HepG2 (cell line): Measurements from ENCODE around the gene DUSP22.

Source experiments
- CTCF ChIP-seq: sonication (generic); formaldehyde crosslinking; IDR thresholded peaks from 2 replicates; pipeline ENCODE4 v1.5.0; 2020; ENCODE audit warnings: mild to moderate bottlenecking, missing genetic modification reagents, moderate library complexity
- EZH2 ChIP-seq: conservative IDR thresholded peaks from 2 replicates; pipeline ENCODE4 v1.6.1; 2012; ENCODE audit warnings: mild to moderate bottlenecking, low read depth, low read length, moderate library complexity
- GABPA ChIP-seq, 2 experiments: IDR thresholded peaks; 2 replicates each; pipeline ENCODE4 v1.6.1; 2011 to 2016; ENCODE audit warnings: low read depth in 2 of 2, low read length in 1 of 2, missing biosample characterization in 1 of 2, missing genetic modification characterization in 1 of 2
- GATA4 ChIP-seq: sonication (generic); IDR thresholded peaks from 2 replicates; pipeline ENCODE4 v1.6.1; 2016; ENCODE audit warnings: antibody characterized with exemption, low read depth, borderline replicate concordance
- MAZ ChIP-seq, 2 experiments: sonication (generic) in 1 of 2; formaldehyde crosslinking in 1 of 2; IDR thresholded peaks; 2 replicates each; pipeline versions ENCODE4 v1.5.0 to v1.6.1; 2012 to 2020; ENCODE audit warnings: low read depth in 2 of 2, mild to moderate bottlenecking in 2 of 2, borderline replicate concordance in 1 of 2, improper control_type of control experiment in 1 of 2, low read length in 1 of 2, missing genetic modification reagents in 1 of 2, moderate library complexity in 1 of 2
- SKIL ChIP-seq: sonication (generic); formaldehyde crosslinking; IDR thresholded peaks from 2 replicates; pipeline ENCODE4 v1.8.0; 2022; ENCODE audit warnings: missing genetic modification reagents, mild to moderate bottlenecking, moderate library complexity, borderline replicate concordance
- ZNF430 ChIP-seq: sonication (generic); formaldehyde crosslinking; IDR thresholded peaks from 2 replicates; pipeline ENCODE4 v1.9.0; 2021; ENCODE audit warnings: mild to moderate bottlenecking, missing genetic modification reagents
- ZNF562 ChIP-seq: sonication (generic); formaldehyde crosslinking; IDR thresholded peaks from 2 replicates; pipeline ENCODE4 v1.8.0; 2022; ENCODE audit warnings: missing genetic modification reagents, borderline replicate concordance
- TF ChIP-seq, protein P1 (sequence below): IDR thresholded peaks from 2 replicates; pipeline ENCODE4 v1.6.1; 2016; ENCODE audit warnings: missing biosample characterization, missing genetic modification reagents, low read depth

GRCh38 chr6:255751-256083 lies 36.6 kb upstream of the DUSP22 start:
- TF ChIP-seq ZNF562 (CRISPR knock-in tag) (no peak), GABPA (IDR thresholded peaks at IDR 0.05; ENCODE audit: low read depth, low read length) (no peak), GABPA (CRISPR knock-in tag; IDR thresholded peaks at IDR 0.05; ENCODE audit: low read depth) (no peak), EZH2 (no peak), SKIL (CRISPR knock-in tag) (no peak), GATA4 (no peak), ZNF430 (no peak), MAZ (IDR thresholded peaks at IDR 0.05; ENCODE audit: borderline replicate concordance, low read depth, low read length) (no peak), MAZ (CRISPR knock-in tag; IDR thresholded peaks at IDR 0.05; ENCODE audit: low read depth) (no peak), CTCF (CRISPR knock-in tag) (no peak)
- TF ChIP-seq, protein P1, sequence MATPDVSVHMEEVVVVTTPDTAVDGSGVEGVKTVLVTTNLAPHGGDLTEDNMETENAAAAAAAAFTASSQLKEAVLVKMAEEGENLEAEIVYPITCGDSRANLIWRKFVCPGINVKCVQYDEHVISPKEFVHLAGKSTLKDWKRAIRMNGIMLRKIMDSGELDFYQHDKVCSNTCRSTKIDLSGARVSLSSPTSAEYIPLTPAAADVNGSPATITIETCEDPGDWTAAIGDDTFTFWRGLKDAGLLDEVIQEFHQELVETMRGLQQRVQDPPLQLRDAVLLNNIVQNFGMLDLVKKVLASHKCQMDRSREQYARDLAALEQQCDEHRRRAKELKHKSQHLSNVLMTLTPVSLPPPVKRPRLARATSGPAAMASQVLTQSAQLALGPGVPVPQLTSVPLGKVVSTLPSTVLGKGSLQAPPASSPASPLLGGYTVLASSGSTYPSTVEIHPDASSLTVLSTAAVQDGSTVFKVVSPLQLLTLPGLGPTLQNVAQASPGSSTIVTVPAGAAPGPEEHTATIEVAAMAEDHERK (CRISPR knock-in tag), result no peak
